Measurements from ENCODE around the gene EMD. TPM values are rescaled to one million over a fixed set of nuclear protein-coding genes. Genes with fewer than 3 reads are reported as not detected.
A peak's percentile ranks its signal among the peaks of the same experiment; 100 is the strongest.

Gene EMD
- polyA plus RNA-seq, 1 donor (not counting 4 experiments of a cell fraction or from before 2014, with no cell fraction given) = 36.9 TPM

- dilution Hi-C loops (cut with MboI; ENCODE audit: extremely low pct_ligation_motif_present, low sequenced_read_pairs) = no loop called here
- FAIRE-seq (no peak), DNase-seq (ENCODE audit: low read depth, low spot score) (no peak)
- H4K20me1 ChIP-seq (ENCODE audit: control insufficient read depth, extremely low read depth, insufficient read depth, low read length) = peaks cover 7% of the 10 kb centered on the region
- peaks cover 40% of the 10 kb centered on the region for H3K4me1 ChIP-seq (ENCODE audit: control insufficient read depth, extremely low read depth, insufficient read depth, low read length)
- peak overlapping the region; percentile 80 for H3K9ac ChIP-seq (ENCODE audit: control insufficient read depth, extremely low read depth, insufficient read depth, low read length)
- no peaks in the 10 kb centered on the region for H3K9me1 ChIP-seq (ENCODE audit: control insufficient read depth, extremely low read depth, insufficient read depth, low read length)
- no peaks in the 10 kb centered on the region for H3K27me3 ChIP-seq (ENCODE audit: control insufficient read depth, extremely low read depth, insufficient read depth, low read length)
- H3K27ac ChIP-seq (ENCODE audit: control insufficient read depth, insufficient read depth, low read length) = peak overlapping the region; percentile 82
- TF ChIP-seq, protein P1, sequence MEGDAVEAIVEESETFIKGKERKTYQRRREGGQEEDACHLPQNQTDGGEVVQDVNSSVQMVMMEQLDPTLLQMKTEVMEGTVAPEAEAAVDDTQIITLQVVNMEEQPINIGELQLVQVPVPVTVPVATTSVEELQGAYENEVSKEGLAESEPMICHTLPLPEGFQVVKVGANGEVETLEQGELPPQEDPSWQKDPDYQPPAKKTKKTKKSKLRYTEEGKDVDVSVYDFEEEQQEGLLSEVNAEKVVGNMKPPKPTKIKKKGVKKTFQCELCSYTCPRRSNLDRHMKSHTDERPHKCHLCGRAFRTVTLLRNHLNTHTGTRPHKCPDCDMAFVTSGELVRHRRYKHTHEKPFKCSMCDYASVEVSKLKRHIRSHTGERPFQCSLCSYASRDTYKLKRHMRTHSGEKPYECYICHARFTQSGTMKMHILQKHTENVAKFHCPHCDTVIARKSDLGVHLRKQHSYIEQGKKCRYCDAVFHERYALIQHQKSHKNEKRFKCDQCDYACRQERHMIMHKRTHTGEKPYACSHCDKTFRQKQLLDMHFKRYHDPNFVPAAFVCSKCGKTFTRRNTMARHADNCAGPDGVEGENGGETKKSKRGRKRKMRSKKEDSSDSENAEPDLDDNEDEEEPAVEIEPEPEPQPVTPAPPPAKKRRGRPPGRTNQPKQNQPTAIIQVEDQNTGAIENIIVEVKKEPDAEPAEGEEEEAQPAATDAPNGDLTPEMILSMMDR (optimal IDR thresholded peaks at IDR 0.05 in 1 of 3, IDR thresholded peaks at IDR 0.05 in 1 of 3, conservative IDR thresholded peaks at IDR 0.05 in 1 of 3; ENCODE audit: extremely low read depth in 1 of 3, insufficient read depth in 2 of 3, low read length in 3 of 3) = no peak
- no peak for TF ChIP-seq EZH2 (IDR thresholded peaks at IDR 0.05; ENCODE audit: low read length)
- H3K79me2 ChIP-seq (ENCODE audit: control insufficient read depth, insufficient read depth, low read length) = peaks cover 49% of the 10 kb centered on the region
- H3K4me3 ChIP-seq (ENCODE audit: control insufficient read depth in 2 of 3, extremely low read depth in 1 of 3, insufficient read depth in 2 of 3, low read depth in 1 of 3, low read length in 3 of 3) = peak overlapping the region; percentile 55 to 92 (median 68)
- H2AFZ ChIP-seq (ENCODE audit: control insufficient read depth, low read length) = no peak overlapping the region
- H3K4me2 ChIP-seq (ENCODE audit: control insufficient read depth, extremely low read depth, insufficient read depth, low read depth, low read length) = peak overlapping the region; percentile 72
- peaks cover 2% of the 10 kb centered on the region for H3K9me3 ChIP-seq (ENCODE audit: control insufficient read depth, low read depth, low read length)
- peaks cover 5 to 6% of the 10 kb centered on the region in 2 experiments for H3K36me3 ChIP-seq (ENCODE audit: control insufficient read depth in 2 of 2, extremely low read depth in 1 of 2, insufficient read depth in 2 of 2, low read length in 2 of 2)
These were observed 8.6 kb upstream of the EMD start for GRCh38 chrX:154370300-154371016.

GRCh38 chrX:154371017-154371788 lies 7.9 kb upstream of the EMD start:
- Histone ChIP-seq H3K4me3 (ENCODE audit: control insufficient read depth in 2 of 3, extremely low read depth in 1 of 3, insufficient read depth in 2 of 3, low read depth in 1 of 3, low read length in 3 of 3) (peak overlapping the region; percentile 57 to 92 (median 68)), H3K27me3 (ENCODE audit: control insufficient read depth, extremely low read depth, insufficient read depth, low read length) (no peaks in the 10 kb centered on the region), H3K4me2 (ENCODE audit: control insufficient read depth, extremely low read depth, insufficient read depth, low read depth, low read length) (peak overlapping the region; percentile 62), H4K20me1 (ENCODE audit: control insufficient read depth, extremely low read depth, insufficient read depth, low read length) (peaks cover 7% of the 10 kb centered on the region), H3K9me3 (ENCODE audit: control insufficient read depth, low read depth, low read length) (peaks cover 2% of the 10 kb centered on the region), H3K9me1 (ENCODE audit: control insufficient read depth, extremely low read depth, insufficient read depth, low read length) (no peaks in the 10 kb centered on the region), H3K79me2 (ENCODE audit: control insufficient read depth, insufficient read depth, low read length) (peaks cover 42% of the 10 kb centered on the region), H3K4me1 (ENCODE audit: control insufficient read depth, extremely low read depth, insufficient read depth, low read length) (peaks cover 40% of the 10 kb centered on the region), H3K36me3 (ENCODE audit: control insufficient read depth in 2 of 2, extremely low read depth in 1 of 2, insufficient read depth in 2 of 2, low read length in 2 of 2) (peaks cover 5 to 6% of the 10 kb centered on the region in 2 experiments), H3K9ac (ENCODE audit: control insufficient read depth, extremely low read depth, insufficient read depth, low read length) (peak overlapping the region; percentile 80), H3K27ac (ENCODE audit: control insufficient read depth, insufficient read depth, low read length) (peak overlapping the region; percentile 82), H2AFZ (ENCODE audit: control insufficient read depth, low read length) (no peak overlapping the region)
- FAIRE-seq (no peak), DNase-seq (ENCODE audit: low read depth, low spot score) (peak; percentile 48)
- TF ChIP-seq EZH2 (IDR thresholded peaks at IDR 0.05; ENCODE audit: low read length) = no peak
- TF ChIP-seq, protein P1 (optimal IDR thresholded peaks at IDR 0.05 in 1 of 3, IDR thresholded peaks at IDR 0.05 in 1 of 3, conservative IDR thresholded peaks at IDR 0.05 in 1 of 3; ENCODE audit: extremely low read depth in 1 of 3, insufficient read depth in 2 of 3, low read length in 3 of 3) = no peak
- dilution Hi-C loops (cut with MboI; ENCODE audit: extremely low pct_ligation_motif_present, low sequenced_read_pairs) = no loop called here

Measured in keratinocyte (primary cell).